Mammary epithelial cell (primary cell): ENCODE data around the gene MEGF11.

Experiments
- CTCF ChIP-seq, 2 donors: IDR thresholded peaks in 1 of 2; conservative IDR thresholded peaks in 1 of 2; 2 replicates each; pipeline ENCODE4 v1.5.1; 2011 to 2012; ENCODE audit warnings: inconsistent platforms in 2 of 2, low read length in 2 of 2, mild to moderate bottlenecking in 2 of 2, control low read depth in 1 of 2, low read depth in 1 of 2; ENCODE audit not compliant: insufficient read depth in 1 of 2; ENCODE audit errors: extremely low read depth in 1 of 2
- EZH2 ChIP-seq: IDR thresholded peaks from 2 replicates; pipeline ENCODE4 v1.6.1; 2012; ENCODE audit warnings: low read length, inconsistent platforms, borderline replicate concordance

GRCh38 chr15:66214246-66214645 lies 39.3 kb downstream of the MEGF11 start:
- no peak for TF ChIP-seq CTCF (conservative IDR thresholded peaks at IDR 0.05 in 1 of 2, IDR thresholded peaks at IDR 0.05 in 1 of 2; ENCODE audit: extremely low read depth in 1 of 2, insufficient read depth in 1 of 2, low read depth in 1 of 2, low read length in 2 of 2)
- TF ChIP-seq EZH2, result no peak
